Suprapubic skin (tissue), 4 donors: ENCODE data around the gene XAF1. TPM values are rescaled to one million over a fixed set of nuclear protein-coding genes. Genes with fewer than 3 reads are reported as not detected.
"Not testable (repeated sequence)": the region's sequence is repeated elsewhere in the genome, so short reads cannot be mapped to it uniquely, and the experiment has no call there.

Experiments
- DNase-seq, 2 donors: peaks; one replicate each; pipeline ENCODE4 v3.0.0-alpha.2; 2019; ENCODE audit warnings: low spot score in 2 of 2
- H3K27ac ChIP-seq: fragments of 200-600 bp; sonication (generic); one replicate; pipeline ENCODE4 v1.5.1; 2019
- H3K27me3 ChIP-seq: fragments of 200-600 bp; sonication (generic); one replicate; pipeline ENCODE4 v1.5.1; 2019
- H3K36me3 ChIP-seq: fragments of 200-600 bp; sonication (generic); one replicate; pipeline ENCODE4 v1.5.1; 2019
- H3K4me1 ChIP-seq: fragments of 200-600 bp; sonication (generic); one replicate; pipeline ENCODE4 v1.5.1; 2019
- H3K4me3 ChIP-seq: fragments of 200-600 bp; sonication (generic); one replicate; pipeline ENCODE4 v1.5.1; 2019; ENCODE audit warnings: mild to moderate bottlenecking
- H3K9me3 ChIP-seq: fragments of 200-600 bp; sonication (generic); one replicate; pipeline ENCODE4 v1.5.1; 2019
- EP300 ChIP-seq: sonication (generic); formaldehyde crosslinking; IDR thresholded peaks from one replicate; pipeline ENCODE4 v1.6.1; 2017; ENCODE audit warnings: antibody characterized with exemption
- POLR2A ChIP-seq, 2 donors: fragments of 450-650 bp; IDR thresholded peaks; one replicate each; pipeline ENCODE4 v1.6.1; 2017; ENCODE audit warnings: antibody characterized with exemption in 2 of 2, mild to moderate bottlenecking in 2 of 2, moderate library complexity in 2 of 2
- POLR2AphosphoS5 ChIP-seq, 3 donors: sonication (generic); formaldehyde crosslinking; IDR thresholded peaks; one replicate each; pipeline ENCODE4 v1.6.1; 2017; ENCODE audit warnings: antibody characterized with exemption in 3 of 3
- WGBS: methylation state at CpG from one replicate; pipeline ENCODE4 v1.1.5; 2018; 5-methylcytosine and 5-hydroxymethylcytosine counted together
- total RNA-seq, 4 donors: library from RNA; depleted of rRNA; stranded (reverse); fragments of >200 nt; gene quantifications; one replicate each; pipeline ENCODE4 v1.1.0, GENCODE V29; 2016
- TF ChIP-seq, protein P1 (sequence below), 2 donors: fragments of 200-600 bp in 1 of 2; fragments of 450-650 bp in 1 of 2; sonication (generic) in 1 of 2; IDR thresholded peaks; one replicate each; pipeline ENCODE4 v1.5.1; 2016 to 2019; ENCODE audit warnings: antibody characterized with exemption in 2 of 2, mild to moderate bottlenecking in 1 of 2, moderate library complexity in 1 of 2

The XAF1 gene
- total RNA-seq, 4 donors from 2014 or later, result 4.3 to 21.1 (median 10.9) TPM

DNA sequence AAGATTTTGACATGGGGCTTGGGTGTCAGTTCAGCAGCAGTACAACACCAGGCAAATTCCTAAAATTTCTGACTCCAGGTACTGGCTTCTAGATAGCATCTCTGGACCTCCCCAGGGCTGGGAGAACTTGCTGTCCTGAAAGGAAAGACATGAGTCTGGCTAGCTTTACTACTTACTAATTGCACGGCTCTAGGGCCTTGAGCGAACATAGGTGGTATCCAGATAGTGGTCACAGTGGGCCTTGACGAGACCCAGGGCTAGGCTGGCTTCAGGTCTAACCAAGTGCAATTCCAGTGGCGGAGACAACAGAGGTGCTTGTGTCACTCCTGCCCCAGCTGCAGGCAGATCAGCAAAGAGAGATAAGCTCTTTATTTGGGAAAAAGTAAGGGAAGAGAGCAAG is 26.3 kb upstream of the XAF1 start:
- no peak overlapping the region for H3K27ac ChIP-seq
- H3K4me3 ChIP-seq, result no peak overlapping the region
- no peaks in the 10 kb centered on the region for H3K36me3 ChIP-seq
- TF ChIP-seq, protein P1, sequence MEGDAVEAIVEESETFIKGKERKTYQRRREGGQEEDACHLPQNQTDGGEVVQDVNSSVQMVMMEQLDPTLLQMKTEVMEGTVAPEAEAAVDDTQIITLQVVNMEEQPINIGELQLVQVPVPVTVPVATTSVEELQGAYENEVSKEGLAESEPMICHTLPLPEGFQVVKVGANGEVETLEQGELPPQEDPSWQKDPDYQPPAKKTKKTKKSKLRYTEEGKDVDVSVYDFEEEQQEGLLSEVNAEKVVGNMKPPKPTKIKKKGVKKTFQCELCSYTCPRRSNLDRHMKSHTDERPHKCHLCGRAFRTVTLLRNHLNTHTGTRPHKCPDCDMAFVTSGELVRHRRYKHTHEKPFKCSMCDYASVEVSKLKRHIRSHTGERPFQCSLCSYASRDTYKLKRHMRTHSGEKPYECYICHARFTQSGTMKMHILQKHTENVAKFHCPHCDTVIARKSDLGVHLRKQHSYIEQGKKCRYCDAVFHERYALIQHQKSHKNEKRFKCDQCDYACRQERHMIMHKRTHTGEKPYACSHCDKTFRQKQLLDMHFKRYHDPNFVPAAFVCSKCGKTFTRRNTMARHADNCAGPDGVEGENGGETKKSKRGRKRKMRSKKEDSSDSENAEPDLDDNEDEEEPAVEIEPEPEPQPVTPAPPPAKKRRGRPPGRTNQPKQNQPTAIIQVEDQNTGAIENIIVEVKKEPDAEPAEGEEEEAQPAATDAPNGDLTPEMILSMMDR (IDR thresholded peaks at IDR 0.05), result no peak
- no peak for TF ChIP-seq POLR2A (IDR thresholded peaks at IDR 0.05)
- no peak for TF ChIP-seq POLR2AphosphoS5 (IDR thresholded peaks at IDR 0.05)
- TF ChIP-seq EP300, result no peak
- no peaks in the 10 kb centered on the region for H3K27me3 ChIP-seq
- 69% methylated on average over 4 of the region's 4 CpGs for WGBS
- DNase-seq, result no peak
- H3K4me1 ChIP-seq, result no peaks in the 10 kb centered on the region
- no peaks in the 10 kb centered on the region for H3K9me3 ChIP-seq

DNA sequence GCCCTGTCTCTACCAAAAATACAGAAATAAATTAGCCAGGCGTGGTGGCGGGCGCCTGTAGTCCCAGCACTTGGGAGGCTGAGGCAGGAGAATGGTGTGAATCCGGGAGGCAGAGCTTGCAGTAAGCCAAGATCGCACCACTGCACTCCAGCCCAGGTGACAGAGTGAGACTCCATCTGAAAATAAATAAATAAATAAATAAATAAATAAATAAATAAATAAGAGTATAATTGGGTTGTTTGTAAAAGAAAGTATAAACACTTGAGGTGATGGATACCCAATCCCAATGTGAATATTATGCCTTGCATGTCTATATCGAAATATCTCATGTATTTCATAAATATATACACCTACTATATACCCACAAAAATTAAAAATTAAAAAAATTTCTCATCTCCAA is 9.2 kb upstream of the XAF1 start:
- 94% methylated on average over 6 of the region's 6 CpGs for WGBS
- DNase-seq, H3K27ac ChIP-seq, H3K27me3 ChIP-seq, H3K4me1 ChIP-seq, H3K36me3 ChIP-seq, H3K4me3 ChIP-seq, H3K9me3 ChIP-seq: not testable (repeated sequence)

DNA sequence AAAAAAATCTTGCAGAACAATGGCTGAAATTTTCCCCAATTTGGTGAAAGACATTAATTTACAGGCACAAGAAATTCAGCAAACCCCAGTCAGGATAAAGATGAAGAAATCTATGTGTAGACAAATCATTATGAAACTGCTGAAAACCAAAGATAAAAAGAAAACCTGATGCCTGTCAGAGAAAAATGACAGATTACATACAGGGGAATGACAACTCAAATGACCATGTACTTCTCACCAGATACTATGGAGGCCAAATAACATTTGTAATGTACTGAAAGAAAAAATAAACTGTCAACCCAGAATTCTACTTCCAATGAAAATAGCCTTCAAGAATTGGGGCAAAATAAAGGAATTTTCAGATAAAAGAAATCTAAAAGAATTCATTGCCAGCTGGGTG is 7.2 kb upstream of the XAF1 start:
- H3K9me3 ChIP-seq, result no peaks in the 10 kb centered on the region
- H3K36me3 ChIP-seq, result no peaks in the 10 kb centered on the region
- no peak for DNase-seq
- peaks cover 20% of the 10 kb centered on the region for H3K4me1 ChIP-seq
- H3K27ac ChIP-seq, result no peak overlapping the region
- H3K27me3 ChIP-seq, result peaks cover 1% of the 10 kb centered on the region
- TF ChIP-seq EP300, result no peak
- no peak for TF ChIP-seq POLR2A (IDR thresholded peaks at IDR 0.05)
- no peak for TF ChIP-seq POLR2AphosphoS5 (IDR thresholded peaks at IDR 0.05)
- TF ChIP-seq, protein P1 (IDR thresholded peaks at IDR 0.05), result no peak
- H3K4me3 ChIP-seq, result no peak overlapping the region

DNA sequence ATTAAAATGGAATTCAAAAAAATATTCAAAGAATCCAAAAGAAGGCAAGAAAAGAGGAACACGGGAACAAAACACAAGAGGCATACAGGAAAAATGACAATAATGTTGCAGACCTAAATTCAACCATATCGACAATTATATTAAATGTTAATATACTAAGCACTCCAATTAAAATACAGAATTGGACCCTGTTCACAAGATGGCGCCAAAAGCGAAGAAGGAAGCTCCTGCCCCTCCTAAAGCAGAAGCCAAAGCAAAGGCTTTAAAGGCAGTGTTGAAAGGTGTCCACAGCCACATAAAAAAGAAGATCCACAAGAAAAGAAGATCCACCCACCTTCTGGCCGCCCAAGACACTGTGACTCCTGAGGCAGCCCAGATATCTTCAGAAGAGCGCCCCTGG is 6.3 kb upstream of the XAF1 start:
- no peaks in the 10 kb centered on the region for H3K36me3 ChIP-seq
- H3K27me3 ChIP-seq, result no peaks in the 10 kb centered on the region
- TF ChIP-seq POLR2A (IDR thresholded peaks at IDR 0.05) (no peak), POLR2AphosphoS5 (IDR thresholded peaks at IDR 0.05) (no peak), EP300 (no peak)
- TF ChIP-seq, protein P1 (IDR thresholded peaks at IDR 0.05), result no peak
- no peak overlapping the region for H3K27ac ChIP-seq
- H3K4me3 ChIP-seq, result no peak overlapping the region
- no peaks in the 10 kb centered on the region for H3K9me3 ChIP-seq
- peaks cover 22% of the 10 kb centered on the region for H3K4me1 ChIP-seq
- 83% methylated on average over 6 of the region's 6 CpGs for WGBS
- no peak for DNase-seq

DNA sequence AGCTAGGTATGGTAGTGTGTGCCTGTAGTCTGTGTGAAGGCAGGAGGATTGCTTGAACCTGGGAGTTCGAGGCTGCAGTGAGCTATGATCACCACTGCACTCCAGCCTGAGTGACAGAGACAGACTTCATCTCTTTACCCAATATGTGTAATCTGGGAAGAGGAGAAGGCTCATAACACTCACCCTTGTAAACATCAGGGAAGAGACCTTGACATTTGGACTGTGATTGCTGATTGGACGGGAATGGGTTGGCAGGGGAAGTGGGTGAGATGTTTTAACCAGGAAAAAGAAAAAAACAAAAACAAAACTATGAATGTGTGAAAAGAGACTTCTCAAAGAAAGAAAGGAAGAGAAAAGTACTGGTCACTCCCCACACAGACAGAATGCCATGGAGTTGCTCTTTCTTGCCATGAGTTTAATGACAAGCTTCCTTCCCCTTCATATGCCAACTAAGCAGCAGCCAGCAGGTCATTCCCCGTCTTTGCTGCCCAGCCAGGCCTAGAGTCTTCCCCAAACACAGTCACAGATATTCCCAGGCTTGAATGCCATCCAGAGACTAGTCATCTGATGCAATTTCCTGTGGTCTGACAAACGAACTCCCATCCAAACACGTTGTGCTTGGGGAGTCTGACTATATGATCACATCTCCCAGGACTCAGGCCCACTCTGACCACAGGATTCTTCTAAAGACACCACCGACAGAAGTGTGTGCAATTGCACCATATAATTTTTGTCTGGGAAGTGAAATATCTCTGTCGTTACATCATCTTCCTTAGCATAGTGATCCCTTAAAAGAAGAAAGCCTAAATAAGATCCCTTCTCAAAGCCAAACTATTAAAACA is 3.6 kb upstream of the XAF1 start:
- peak in 1 of 2 donors; percentile 77 for DNase-seq
- Histone ChIP-seq H3K27me3 (no peaks in the 10 kb centered on the region), H3K9me3 (no peaks in the 10 kb centered on the region), H3K4me3 (no peak overlapping the region), H3K4me1 (peaks cover 44% of the 10 kb centered on the region), H3K27ac (peak overlapping the region; percentile 88), H3K36me3 (no peaks in the 10 kb centered on the region)
- TF ChIP-seq POLR2AphosphoS5 (IDR thresholded peaks at IDR 0.05), result peak in 1 of 3 donors; percentile 9
- TF ChIP-seq EP300, result no peak
- TF ChIP-seq, protein P1 (IDR thresholded peaks at IDR 0.05), result no peak
- WGBS, result 39% methylated on average over 7 of the region's 7 CpGs
